Measurements from ENCODE around the gene LCP1.

Gene LCP1

DNA sequence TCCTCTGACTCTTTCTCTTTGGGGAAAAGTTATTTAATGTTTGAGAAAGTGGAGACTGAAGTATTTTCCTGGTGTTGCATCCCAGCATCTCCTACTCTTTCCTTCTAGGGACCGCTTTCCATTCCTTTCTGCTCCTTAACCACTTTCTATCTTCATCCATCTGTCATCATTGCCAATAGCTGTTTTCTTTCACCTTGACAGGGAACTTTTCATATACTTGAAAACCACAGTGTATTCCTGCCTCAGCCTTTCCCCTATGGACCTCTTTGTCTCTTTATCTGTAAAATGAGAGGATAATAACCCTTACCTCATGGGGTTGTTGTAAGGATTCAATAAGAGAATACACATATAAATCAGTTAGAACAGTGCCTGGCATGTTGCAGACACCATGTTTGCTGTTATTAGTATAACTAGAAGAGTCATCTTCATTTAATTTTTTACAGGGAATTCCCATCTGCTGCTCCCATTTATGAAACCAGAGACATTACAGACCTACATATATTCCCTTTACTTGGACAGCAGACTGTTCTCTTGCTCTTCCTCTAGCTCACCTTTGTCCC is 31.8 kb downstream of the LCP1 start:
- Histone ChIP-seq H3K27ac (no peak overlapping the region), H3K9ac (no peak overlapping the region), H4K20me1 (no peaks in the 10 kb centered on the region), H3K9me3 (no peaks in the 10 kb centered on the region), H3K4me3 (no peak overlapping the region), H3K4me1 (no peaks in the 10 kb centered on the region), H3K36me3 (peaks cover 94% of the 10 kb centered on the region), H3K4me2 (no peak overlapping the region), H3K27me3 (no peaks in the 10 kb centered on the region)
- no peak for TF ChIP-seq Cebpa-rat (IDR thresholded peaks at IDR 0.05)

DNA sequence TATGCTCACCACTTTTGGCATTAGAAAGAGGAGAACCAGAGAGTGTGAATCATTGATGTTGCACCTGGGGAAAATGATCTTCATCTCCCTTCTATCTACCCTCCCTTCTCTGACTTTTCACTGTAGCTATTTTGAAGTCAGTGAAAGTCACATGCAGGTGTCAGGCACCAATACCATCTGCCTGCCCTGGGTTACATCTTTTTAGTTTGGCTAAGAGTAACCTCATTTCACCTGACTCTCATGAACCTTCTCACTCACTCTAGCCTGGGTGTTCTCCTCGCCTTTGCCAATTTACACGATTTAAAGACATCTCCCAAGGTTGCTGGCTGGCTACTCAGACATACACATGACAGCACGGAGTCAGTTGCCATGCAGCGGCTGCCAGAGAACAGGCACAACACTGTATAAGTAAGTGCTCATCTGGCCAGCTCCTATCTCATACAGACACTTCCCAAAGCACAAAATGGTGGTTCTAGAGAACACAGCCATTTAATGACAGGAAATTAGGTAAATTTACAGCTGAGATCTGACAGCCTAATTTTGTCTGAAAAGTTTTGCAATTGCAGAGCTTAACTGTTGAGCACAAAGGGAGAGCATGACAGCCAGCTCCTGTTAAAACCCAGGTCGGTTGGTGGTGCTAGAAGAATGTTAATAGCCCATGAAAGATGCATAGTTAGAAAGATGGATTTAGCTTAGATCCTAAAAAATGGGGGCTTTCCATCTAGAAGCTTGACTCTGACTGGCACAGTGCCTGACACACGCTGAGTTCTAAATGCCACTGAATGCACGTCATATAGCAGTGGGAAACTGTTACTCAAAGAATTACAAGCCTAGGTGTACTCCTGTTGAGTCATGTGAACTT is 32.5 kb downstream of the LCP1 start:
- Histone ChIP-seq H3K4me1 (no peaks in the 10 kb centered on the region), H3K9me3 (no peaks in the 10 kb centered on the region), H3K4me3 (no peak overlapping the region), H3K9ac (no peak overlapping the region), H3K27me3 (no peaks in the 10 kb centered on the region), H3K4me2 (no peak overlapping the region), H4K20me1 (no peaks in the 10 kb centered on the region), H3K27ac (no peak overlapping the region), H3K36me3 (peaks cover 94% of the 10 kb centered on the region)
- TF ChIP-seq Cebpa-rat (IDR thresholded peaks at IDR 0.05) = no peak

DNA sequence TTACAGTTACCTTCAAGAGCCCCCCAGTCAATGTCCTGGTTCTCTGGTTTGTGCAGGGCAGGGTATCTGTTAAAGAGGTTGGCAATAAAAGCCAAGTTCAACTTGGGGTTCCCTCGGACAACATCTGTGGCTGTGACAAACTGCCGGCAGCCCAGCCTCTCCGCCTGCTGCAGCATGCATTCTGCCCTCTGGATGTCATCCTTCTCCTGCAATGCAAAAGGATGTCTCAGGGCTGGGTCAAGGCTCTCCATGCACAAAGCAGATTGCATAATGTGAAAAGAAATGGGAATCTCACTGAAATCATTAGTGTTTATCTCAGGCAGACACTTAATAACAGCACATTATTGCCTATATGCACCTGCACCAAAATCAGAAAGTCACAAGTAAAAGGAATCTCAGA is 35.1 kb downstream of the LCP1 start:
- Histone ChIP-seq H3K27me3 (no peaks in the 10 kb centered on the region), H3K4me1 (no peaks in the 10 kb centered on the region), H3K4me2 (no peak overlapping the region), H3K27ac (no peak overlapping the region), H3K4me3 (no peak overlapping the region), H3K9me3 (no peaks in the 10 kb centered on the region), H3K36me3 (peaks cover 94% of the 10 kb centered on the region), H4K20me1 (no peaks in the 10 kb centered on the region), H3K9ac (no peak overlapping the region)
- no peak for TF ChIP-seq Cebpa-rat (IDR thresholded peaks at IDR 0.05)

DNA sequence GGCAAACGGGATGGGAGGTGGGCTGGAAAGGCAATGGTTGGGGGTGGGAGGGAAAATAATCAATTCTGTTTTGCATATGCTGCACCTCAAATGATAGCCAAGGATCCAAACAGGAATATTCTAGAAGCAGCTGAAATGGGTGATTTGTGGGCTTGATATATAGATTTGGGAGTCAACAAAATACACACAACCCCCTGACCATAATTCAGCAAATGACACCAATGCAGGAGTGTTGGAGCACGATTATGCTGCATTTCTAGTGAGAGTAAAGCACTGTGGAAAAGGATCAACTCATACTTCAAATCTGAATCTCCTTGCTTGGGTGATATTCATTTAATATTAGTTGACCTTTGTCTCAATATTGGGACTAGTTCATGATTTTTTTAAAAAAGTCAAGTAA is 36.0 kb downstream of the LCP1 start:
- Histone ChIP-seq H4K20me1 (no peaks in the 10 kb centered on the region), H3K4me1 (no peaks in the 10 kb centered on the region), H3K27ac (no peak overlapping the region), H3K27me3 (no peaks in the 10 kb centered on the region), H3K9me3 (no peaks in the 10 kb centered on the region), H3K4me2 (no peak overlapping the region), H3K4me3 (no peak overlapping the region), H3K9ac (no peak overlapping the region), H3K36me3 (peaks cover 94% of the 10 kb centered on the region)
- TF ChIP-seq Cebpa-rat (IDR thresholded peaks at IDR 0.05) = no peak

DNA sequence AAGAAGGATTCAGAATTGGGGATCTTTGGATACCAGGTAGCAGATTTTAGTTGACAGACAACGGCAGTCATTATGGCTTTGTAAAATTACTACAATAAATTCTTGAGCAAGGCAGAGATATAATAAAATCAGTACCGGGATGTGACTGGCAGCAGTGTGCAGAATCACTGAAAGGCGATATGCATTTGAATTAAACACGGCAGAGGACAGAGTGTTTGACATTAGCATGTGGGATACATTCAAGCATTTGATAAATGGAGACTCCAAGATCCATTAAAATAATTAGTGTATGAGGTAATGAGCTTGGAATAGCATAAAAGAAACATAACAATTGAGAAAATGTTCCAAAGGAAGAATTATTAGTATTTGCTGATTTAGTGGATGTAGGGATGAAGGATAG is 36.8 kb downstream of the LCP1 start:
- H3K4me1 ChIP-seq = no peaks in the 10 kb centered on the region
- no peaks in the 10 kb centered on the region for H3K27me3 ChIP-seq
- H3K9ac ChIP-seq = no peak overlapping the region
- no peak overlapping the region for H3K4me3 ChIP-seq
- no peak overlapping the region for H3K27ac ChIP-seq
- peaks cover 91% of the 10 kb centered on the region for H3K36me3 ChIP-seq
- H3K9me3 ChIP-seq = no peaks in the 10 kb centered on the region
- no peak overlapping the region for H3K4me2 ChIP-seq
- no peak for TF ChIP-seq Cebpa-rat (IDR thresholded peaks at IDR 0.05)
- H4K20me1 ChIP-seq = no peaks in the 10 kb centered on the region

DNA sequence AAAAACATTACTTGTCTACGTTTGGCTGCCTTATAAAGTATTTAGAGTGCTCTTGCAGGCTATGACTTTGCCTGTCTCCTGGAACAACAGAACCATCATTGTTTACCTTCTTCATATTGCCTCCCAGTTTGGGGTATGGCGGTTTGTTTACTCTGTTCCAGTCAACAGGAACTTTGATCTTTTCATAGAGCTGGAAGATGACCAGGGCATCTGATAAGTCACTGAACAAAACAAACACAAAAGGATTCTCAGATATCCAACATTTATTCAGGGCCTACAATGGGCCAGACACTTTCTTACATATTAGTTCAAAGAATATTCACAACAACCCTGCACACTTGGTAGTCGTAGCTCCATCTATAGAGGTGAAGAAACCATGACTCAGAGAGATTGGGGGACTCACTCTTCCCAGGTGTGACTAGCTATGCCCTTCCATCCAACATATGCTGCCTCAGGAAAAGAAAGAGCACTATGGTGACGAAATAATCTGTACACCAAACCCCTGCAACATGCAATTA is 38.7 kb downstream of the LCP1 start:
- no peak for TF ChIP-seq Cebpa-rat (IDR thresholded peaks at IDR 0.05)
- Histone ChIP-seq H3K4me2 (no peak overlapping the region), H3K4me3 (no peak overlapping the region), H3K36me3 (peaks cover 93% of the 10 kb centered on the region), H3K27ac (no peak overlapping the region), H3K4me1 (no peaks in the 10 kb centered on the region), H3K27me3 (no peaks in the 10 kb centered on the region), H3K9me3 (no peaks in the 10 kb centered on the region), H3K9ac (no peak overlapping the region), H4K20me1 (no peaks in the 10 kb centered on the region)

DNA sequence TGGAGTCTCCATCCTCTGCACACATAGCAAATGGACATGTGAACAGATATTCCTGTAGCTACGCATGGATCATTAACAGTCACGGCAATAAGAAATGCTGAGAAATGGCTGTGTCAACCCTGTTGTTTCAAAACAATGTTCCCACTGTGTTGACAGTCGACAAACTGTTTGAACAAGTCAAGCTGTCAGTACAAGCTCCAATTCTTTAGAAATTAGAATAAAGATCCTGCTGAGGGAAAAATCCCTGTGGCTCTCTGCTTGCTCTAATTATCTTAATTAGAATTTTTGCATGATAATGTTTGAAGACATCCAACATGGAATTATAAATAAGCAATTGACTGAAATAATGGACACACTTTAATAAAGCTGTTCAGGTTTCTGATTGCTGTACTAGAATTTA is 39.2 kb downstream of the LCP1 start:
- Histone ChIP-seq H3K9ac (no peak overlapping the region), H3K36me3 (peaks cover 93% of the 10 kb centered on the region), H3K4me1 (no peaks in the 10 kb centered on the region), H3K4me3 (no peak overlapping the region), H3K4me2 (no peak overlapping the region), H3K27ac (no peak overlapping the region), H3K27me3 (no peaks in the 10 kb centered on the region), H4K20me1 (no peaks in the 10 kb centered on the region), H3K9me3 (no peaks in the 10 kb centered on the region)
- no peak for TF ChIP-seq Cebpa-rat (IDR thresholded peaks at IDR 0.05)

DNA sequence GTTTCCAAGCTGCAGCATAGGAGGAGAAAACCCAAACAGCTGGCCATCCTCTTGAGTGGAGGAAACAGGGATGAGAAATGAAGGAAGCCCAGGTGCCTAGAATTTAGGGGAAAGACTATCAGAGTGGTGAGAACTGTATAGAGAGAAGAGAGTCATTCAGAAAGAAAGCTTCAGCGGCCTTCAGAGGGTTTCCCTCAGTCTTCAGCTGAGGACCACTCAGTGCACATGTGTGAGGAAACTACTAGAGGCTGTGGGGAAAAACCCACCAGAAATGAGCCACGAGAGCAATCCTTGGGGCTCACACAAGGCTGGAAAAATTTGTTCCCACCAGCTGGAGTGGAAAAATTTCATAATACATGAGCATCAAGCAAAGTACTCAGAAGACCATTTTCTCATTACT is 41.9 kb downstream of the LCP1 start:
- no peaks in the 10 kb centered on the region for H4K20me1 ChIP-seq
- H3K27me3 ChIP-seq = no peaks in the 10 kb centered on the region
- no peaks in the 10 kb centered on the region for H3K4me1 ChIP-seq
- H3K4me2 ChIP-seq = no peak overlapping the region
- no peak overlapping the region for H3K9ac ChIP-seq
- no peak overlapping the region for H3K4me3 ChIP-seq
- H3K36me3 ChIP-seq = peaks cover 97% of the 10 kb centered on the region
- no peak overlapping the region for H3K27ac ChIP-seq
- H3K9me3 ChIP-seq = no peaks in the 10 kb centered on the region
- TF ChIP-seq Cebpa-rat (IDR thresholded peaks at IDR 0.05) = no peak

DNA sequence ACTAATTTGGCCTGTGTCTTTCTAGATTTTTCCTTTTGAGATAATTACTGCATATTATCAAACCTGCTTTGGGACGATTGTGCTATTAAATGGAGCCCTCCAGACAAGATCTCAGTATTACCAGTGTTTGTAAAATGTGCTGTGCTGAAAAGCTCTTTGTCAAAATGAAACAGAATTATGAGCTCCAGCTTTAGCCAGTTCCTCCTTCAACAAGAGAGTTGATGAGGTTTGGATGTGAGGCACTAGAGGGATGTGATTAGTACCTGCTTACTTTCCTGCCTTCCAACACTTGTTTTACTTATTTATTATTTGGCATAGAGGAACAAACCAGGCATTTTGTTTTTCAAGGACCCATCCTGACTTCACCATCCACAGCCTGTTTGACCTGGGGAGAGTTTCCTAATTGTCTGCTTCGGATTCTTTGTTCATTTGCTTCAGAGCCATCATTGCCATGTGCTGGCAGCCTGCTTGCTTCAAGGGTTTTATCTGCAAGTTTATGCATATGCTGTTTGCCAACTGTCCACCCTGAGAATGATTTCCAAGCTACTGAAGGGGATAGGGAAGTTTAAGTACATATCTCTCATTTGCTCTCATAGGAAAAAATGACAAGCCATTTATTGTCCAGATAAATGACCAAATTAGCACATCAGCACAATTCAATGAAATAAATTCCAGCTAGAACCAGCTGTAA is 44.2 kb downstream of the LCP1 start:
- H3K4me2 ChIP-seq = no peak overlapping the region
- no peaks in the 10 kb centered on the region for H4K20me1 ChIP-seq
- peaks cover 97% of the 10 kb centered on the region for H3K36me3 ChIP-seq

DNA sequence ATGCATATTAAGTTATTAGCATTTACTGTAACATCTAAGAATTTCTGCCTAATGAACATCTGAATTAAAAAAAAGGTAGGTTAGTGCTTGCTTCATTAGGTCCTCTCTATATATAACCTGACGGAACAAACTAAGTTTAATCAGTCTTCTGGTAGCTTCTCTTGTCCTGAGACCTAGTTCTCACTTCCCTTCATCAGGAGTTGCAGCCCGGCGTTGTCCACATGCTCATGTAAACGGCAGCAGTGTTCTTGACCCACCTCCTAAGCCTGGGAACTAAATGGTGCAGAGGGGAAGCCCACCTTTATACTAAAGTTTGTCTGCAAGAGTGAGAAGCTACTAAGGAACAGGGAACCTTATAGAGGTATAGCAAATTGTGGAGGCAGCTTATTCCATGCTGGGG is 45.3 kb downstream of the LCP1 start:
- Histone ChIP-seq H3K27me3 (no peaks in the 10 kb centered on the region), H3K4me2 (no peak overlapping the region), H4K20me1 (no peaks in the 10 kb centered on the region), H3K27ac (no peak overlapping the region), H3K9ac (no peak overlapping the region), H3K9me3 (no peaks in the 10 kb centered on the region), H3K4me3 (no peak overlapping the region), H3K4me1 (no peaks in the 10 kb centered on the region), H3K36me3 (peaks cover 97% of the 10 kb centered on the region)
- TF ChIP-seq Cebpa-rat (IDR thresholded peaks at IDR 0.05) = no peak

More for the DNA sequence above, 44.2 kb downstream of the LCP1 start:
- Histone ChIP-seq H3K9ac (no peak overlapping the region), H3K4me3 (no peak overlapping the region), H3K9me3 (no peaks in the 10 kb centered on the region), H3K27me3 (no peaks in the 10 kb centered on the region), H3K27ac (no peak overlapping the region), H3K4me1 (no peaks in the 10 kb centered on the region)
- TF ChIP-seq Cebpa-rat (IDR thresholded peaks at IDR 0.05) = no peak

Measured in BLaER1 (cell line).